GM21447 (cell line): ENCODE measurements around the gene PRSS1.
A peak's percentile ranks its signal among the peaks of the same experiment; 100 is the strongest.
"Not testable (repeated sequence)": the region's sequence is repeated elsewhere in the genome, so short reads cannot be mapped to it uniquely, and the experiment has no call there.

Experiments used
- ATAC-seq: cut with Tn5 transposase; IDR thresholded peaks from one replicate; pipeline ENCODE4 v1.9.1; 2021; ENCODE audit not compliant: unreplicated experiment

The PRSS1 gene

GRCh38 chr7:142745745-142746144 is 3.5 kb upstream of the PRSS1 start:
- ATAC-seq = no peak

- ATAC-seq = no peak
These were observed 3.0 kb upstream of the PRSS1 start for GRCh38 chr7:142746264-142746663.

- ATAC-seq = not testable (repeated sequence)
These were observed 862 bp upstream of the PRSS1 start for GRCh38 chr7:142748410-142748809.

GRCh38 chr7:142750321-142750938 is 1.2 kb downstream of the PRSS1 start:
- no peak for ATAC-seq

GRCh38 chr7:142751526-142752175 is 2.4 kb downstream of the PRSS1 start:
- not testable (repeated sequence) for ATAC-seq

GRCh38 chr7:142752376-142753225 is 3.3 kb downstream of the PRSS1 start:
- no peak for ATAC-seq

GRCh38 chr7:142753366-142753765 is 4.1 kb downstream of the PRSS1 start:
- no peak for ATAC-seq

GRCh38 chr7:142753925-142754491 is 4.7 kb downstream of the PRSS1 start:
- not testable (repeated sequence) for ATAC-seq

- ATAC-seq = no peak
These were observed 5.7 kb downstream of the PRSS1 start for GRCh38 chr7:142754681-142755575.

- not testable (repeated sequence) for ATAC-seq
These were observed 9.0 kb downstream of the PRSS1 start for GRCh38 chr7:142758312-142758711.

GRCh38 chr7:142759433-142759832 is 10.2 kb downstream of the PRSS1 start:
- no peak for ATAC-seq

GRCh38 chr7:142760071-142760642 is 10.9 kb downstream of the PRSS1 start:
- ATAC-seq = no peak

GRCh38 chr7:142761606-142762005 is 12.3 kb downstream of the PRSS1 start:
- not testable (repeated sequence) for ATAC-seq

- ATAC-seq = no peak
These were observed 12.8 kb downstream of the PRSS1 start for GRCh38 chr7:142762104-142762503.

- no peak for ATAC-seq
These were observed 18.2 kb downstream of the PRSS1 start for GRCh38 chr7:142767451-142767850.

- no peak for ATAC-seq
These were observed 18.6 kb downstream of the PRSS1 start for GRCh38 chr7:142767861-142768260.

- ATAC-seq = not testable (repeated sequence)
These were observed 19.6 kb downstream of the PRSS1 start for GRCh38 chr7:142768885-142769284.

- peak; percentile 33 for ATAC-seq
These were observed 21.5 kb downstream of the PRSS1 start, which contains the start of gene PRSS2 for GRCh38 chr7:142770661-142771352. Gene PRSS2 (plus strand): TSS chr7:142770970. CDS start chr7:142770983, 13 bp downstream.

GRCh38 chr7:142771353-142771723 is 22.1 kb downstream of the PRSS1 start:
- peak; percentile 95 for ATAC-seq
